Stimulated activated CD4-positive, alpha-beta T cell treated with anti-CD3 and anti-CD28 coated beads, Interleukin-12 subunit alpha, Interleukin-12 subunit beta, amount 100 ng/mL, for 48 hours (primary cell): ENCODE measurements around the gene PRKAG2.

Experiments used
- DNase-seq, 3 donors: peaks; one replicate each; pipeline ENCODE4 v3.0.0-alpha.2; 2020; ENCODE audit warnings: low read depth in 2 of 3, low spot score in 1 of 3

PRKAG2 gene

GRCh38 chr7:151821226-151821625 is 55.7 kb downstream of the PRKAG2 start:
- DNase-seq, result no peak

GRCh38 chr7:151820491-151821105 is 56.3 kb downstream of the PRKAG2 start:
- DNase-seq, result no peak

- DNase-seq, result no peak
Measured at GRCh38 chr7:151819866-151820265, 57.0 kb downstream of the PRKAG2 start.

GRCh38 chr7:151818674-151819519 is 58.0 kb downstream of the PRKAG2 start:
- DNase-seq, result no peak

GRCh38 chr7:151817981-151818673 is 58.8 kb downstream of the PRKAG2 start:
- no peak for DNase-seq

GRCh38 chr7:151817315-151817690 is 59.6 kb downstream of the PRKAG2 start:
- DNase-seq, result no peak

- DNase-seq, result no peak
Measured at GRCh38 chr7:151816562-151817314, 60.2 kb downstream of the PRKAG2 start.

- no peak for DNase-seq
Measured at GRCh38 chr7:151815419-151815818, 61.5 kb downstream of the PRKAG2 start.

- DNase-seq, result no peak
Measured at GRCh38 chr7:151814400-151815009, 62.4 kb downstream of the PRKAG2 start.

GRCh38 chr7:151813997-151814396 is 62.9 kb downstream of the PRKAG2 start:
- DNase-seq, result no peak

- DNase-seq, result no peak
Measured at GRCh38 chr7:151813445-151813844, 63.5 kb downstream of the PRKAG2 start.

GRCh38 chr7:151812967-151813366 is 63.9 kb downstream of the PRKAG2 start:
- no peak for DNase-seq

GRCh38 chr7:151810441-151811232 is 66.3 kb downstream of the PRKAG2 start:
- no peak for DNase-seq

- DNase-seq, result no peak
Measured at GRCh38 chr7:151809864-151810170, 67.1 kb downstream of the PRKAG2 start.

- DNase-seq, result no peak
Measured at GRCh38 chr7:151809146-151809863, 67.6 kb downstream of the PRKAG2 start.

GRCh38 chr7:151808400-151809145 is 68.3 kb downstream of the PRKAG2 start:
- no peak for DNase-seq

GRCh38 chr7:151807846-151808245 is 69.1 kb downstream of the PRKAG2 start:
- no peak for DNase-seq

GRCh38 chr7:151806952-151807775 is 69.8 kb downstream of the PRKAG2 start:
- DNase-seq, result no peak
